ENCODE data around the gene ZSWIM7.

GRCh38 chr17:15947271-15947670 is 52.2 kb downstream of the ZSWIM7 start:
- TF ChIP-seq CTCF (IDR thresholded peaks at IDR 0.05) (no peak), POLR2A (IDR thresholded peaks at IDR 0.05) (no peak)

Data from heart left ventricle (tissue), 13 donors.